Ovary (tissue), 3 donors: ENCODE measurements around the gene PLAC8.

Experiments used
- EP300 ChIP-seq: sonication (generic); formaldehyde crosslinking; IDR thresholded peaks from one replicate; pipeline ENCODE4 v1.6.1; 2017; ENCODE audit warnings: antibody characterized with exemption
- POLR2A ChIP-seq: fragments of 450-650 bp; IDR thresholded peaks from one replicate; pipeline ENCODE4 v1.6.1; 2017; ENCODE audit warnings: antibody characterized with exemption, mild to moderate bottlenecking, moderate library complexity
- TF ChIP-seq, protein P1 (sequence below), 3 donors: fragments of 450-650 bp in 2 of 3; fragments of 200-600 bp in 1 of 3; IDR thresholded peaks; one replicate each; pipeline versions ENCODE4 v1.5.1 to v1.8.0; 2016 to 2022; ENCODE audit warnings: antibody characterized with exemption in 3 of 3, mild to moderate bottlenecking in 1 of 3
- donor health status: DM: no; HTN: no; CAD: no.

DNA sequence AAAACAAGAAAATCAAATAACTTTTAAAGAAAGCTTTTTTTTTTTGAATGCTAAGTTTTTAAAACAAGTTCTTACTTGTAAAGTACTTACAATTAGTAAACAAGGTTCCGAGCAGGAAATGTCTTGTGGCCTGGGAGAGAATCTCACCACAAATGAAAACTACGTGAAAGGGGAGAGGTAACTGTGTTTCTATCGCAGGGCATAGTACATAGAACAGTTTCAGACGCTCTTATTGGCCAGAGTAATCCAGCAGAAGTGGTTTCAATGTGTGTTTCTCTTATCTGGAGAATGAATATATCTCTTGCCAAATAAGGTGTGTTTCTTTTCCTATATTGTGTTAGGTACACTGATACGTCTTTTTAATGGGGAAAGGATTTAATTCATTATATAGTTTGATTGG lies at the start of gene PLAC8:
- TF ChIP-seq, protein P1, sequence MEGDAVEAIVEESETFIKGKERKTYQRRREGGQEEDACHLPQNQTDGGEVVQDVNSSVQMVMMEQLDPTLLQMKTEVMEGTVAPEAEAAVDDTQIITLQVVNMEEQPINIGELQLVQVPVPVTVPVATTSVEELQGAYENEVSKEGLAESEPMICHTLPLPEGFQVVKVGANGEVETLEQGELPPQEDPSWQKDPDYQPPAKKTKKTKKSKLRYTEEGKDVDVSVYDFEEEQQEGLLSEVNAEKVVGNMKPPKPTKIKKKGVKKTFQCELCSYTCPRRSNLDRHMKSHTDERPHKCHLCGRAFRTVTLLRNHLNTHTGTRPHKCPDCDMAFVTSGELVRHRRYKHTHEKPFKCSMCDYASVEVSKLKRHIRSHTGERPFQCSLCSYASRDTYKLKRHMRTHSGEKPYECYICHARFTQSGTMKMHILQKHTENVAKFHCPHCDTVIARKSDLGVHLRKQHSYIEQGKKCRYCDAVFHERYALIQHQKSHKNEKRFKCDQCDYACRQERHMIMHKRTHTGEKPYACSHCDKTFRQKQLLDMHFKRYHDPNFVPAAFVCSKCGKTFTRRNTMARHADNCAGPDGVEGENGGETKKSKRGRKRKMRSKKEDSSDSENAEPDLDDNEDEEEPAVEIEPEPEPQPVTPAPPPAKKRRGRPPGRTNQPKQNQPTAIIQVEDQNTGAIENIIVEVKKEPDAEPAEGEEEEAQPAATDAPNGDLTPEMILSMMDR (IDR thresholded peaks at IDR 0.05), result no peak
- TF ChIP-seq POLR2A (no peak), EP300 (no peak)
